Small intestine (tissue), 7 donors: ENCODE results near the gene CFAP299. TPM values are rescaled to one million over a fixed set of nuclear protein-coding genes. Genes with fewer than 3 reads are reported as not detected.
"Not testable (repeated sequence)": the region's sequence is repeated elsewhere in the genome, so short reads cannot be mapped to it uniquely, and the experiment has no call there.

Experiments
- DNase-seq, 2 donors: peaks; one replicate each; pipeline versions ENCODE4 v3.0.0 to v3.0.0-alpha.2; 2013
- FAIRE-seq: peaks from 2 replicates; lab custom pipeline; 2012; peaks lifted over from hg19 to GRCh38; lab: Jason Lieb, UNC
- H3K27ac ChIP-seq, 3 donors: one replicate each; pipeline ENCODE4 v1.5.1; 2013; ENCODE audit warnings: low read length in 2 of 3, mild to moderate bottlenecking in 2 of 3, control low read depth in 1 of 3, inconsistent platforms in 1 of 3, low read depth in 1 of 3, moderate library complexity in 1 of 3
- H3K27me3 ChIP-seq, 3 donors: one replicate each; pipeline ENCODE4 v1.6.1; 2013; ENCODE audit warnings: low read length in 3 of 3, inconsistent platforms in 1 of 3; ENCODE audit not compliant: control insufficient read depth in 3 of 3, insufficient read depth in 3 of 3
- H3K36me3 ChIP-seq, 3 donors: one replicate each; pipeline ENCODE4 v1.6.1; 2013; ENCODE audit warnings: low read length in 3 of 3, inconsistent platforms in 1 of 3, low read depth in 1 of 3, mild to moderate bottlenecking in 1 of 3, moderate library complexity in 1 of 3; ENCODE audit not compliant: control insufficient read depth in 3 of 3, insufficient read depth in 2 of 3
- H3K4me1 ChIP-seq, 3 donors: one replicate each; pipeline ENCODE4 v1.6.1; 2013; ENCODE audit warnings: low read length in 2 of 3, inconsistent platforms in 1 of 3, low read depth in 1 of 3, mild to moderate bottlenecking in 1 of 3, moderate library complexity in 1 of 3; ENCODE audit not compliant: control insufficient read depth in 3 of 3, insufficient read depth in 2 of 3
- H3K4me3 ChIP-seq, 3 donors: one replicate each; pipeline ENCODE4 v1.5.1; 2013; ENCODE audit warnings: low read length in 3 of 3, control low read depth in 1 of 3, inconsistent platforms in 1 of 3, low read depth in 1 of 3, mild to moderate bottlenecking in 1 of 3, moderate library complexity in 1 of 3
- H3K9me3 ChIP-seq, 2 donors: one replicate each; pipeline ENCODE4 v1.6.1; 2013; ENCODE audit warnings: low read depth in 1 of 2, low read length in 1 of 2; ENCODE audit not compliant: control insufficient read depth in 2 of 2, insufficient read depth in 1 of 2
- WGBS, 3 donors: extraction: QIAGEN DNeasy Blood & Tissue Kit; methylation state at CpG; one replicate each; pipeline ENCODE4 v1.1.7; 2013; 5-methylcytosine and 5-hydroxymethylcytosine counted together
- polyA plus RNA-seq, 4 donors: library from polyadenylated mRNA; stranded (reverse) in 3 of 4; unstranded in 1 of 4; fragments of 200-250 nt in 3 of 4; fragments of 120-200 nt in 1 of 4; gene quantifications; one replicate each; pipeline versions ENCODE4 v1.2.1 to v1.2.3, GENCODE V29; 2013
- donor health status: healthy with polysubstance abuse.
- donor health status: control.
- donor health status: control.
- donor health status: Bipolar disorder and iron deficiency.
- donor health status: healthy.

The CFAP299 gene
- polyA plus RNA-seq, 4 donors: not detected

DNA sequence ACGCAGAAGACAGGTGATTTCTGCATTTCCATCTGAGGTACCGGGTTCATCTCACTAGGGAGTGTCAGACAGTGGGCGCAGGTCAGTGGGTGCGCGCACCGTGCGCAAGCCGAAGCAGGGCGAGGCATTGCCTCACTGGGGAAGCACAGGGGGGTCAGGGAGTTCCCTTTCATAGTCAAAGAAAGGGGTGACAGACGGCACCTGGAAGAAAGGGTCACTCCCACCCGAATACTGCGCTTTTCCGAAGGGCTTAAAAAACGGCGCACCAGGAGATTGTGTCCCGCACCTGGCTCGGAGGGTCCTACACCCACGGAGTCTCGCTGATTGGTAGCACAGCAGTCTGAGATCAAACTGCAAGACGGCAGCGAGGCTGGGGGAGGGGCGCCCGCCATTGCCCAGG lies 352.2 kb downstream of the CFAP299 start:
- not testable (repeated sequence) for H3K9me3 ChIP-seq, FAIRE-seq, H3K36me3 ChIP-seq, H3K27ac ChIP-seq, H3K27me3 ChIP-seq, DNase-seq, H3K4me1 ChIP-seq, H3K4me3 ChIP-seq
- WGBS, 3 donors: 93 to 96% (median 94%) methylated on average over 23 of the region's 23 CpGs

DNA sequence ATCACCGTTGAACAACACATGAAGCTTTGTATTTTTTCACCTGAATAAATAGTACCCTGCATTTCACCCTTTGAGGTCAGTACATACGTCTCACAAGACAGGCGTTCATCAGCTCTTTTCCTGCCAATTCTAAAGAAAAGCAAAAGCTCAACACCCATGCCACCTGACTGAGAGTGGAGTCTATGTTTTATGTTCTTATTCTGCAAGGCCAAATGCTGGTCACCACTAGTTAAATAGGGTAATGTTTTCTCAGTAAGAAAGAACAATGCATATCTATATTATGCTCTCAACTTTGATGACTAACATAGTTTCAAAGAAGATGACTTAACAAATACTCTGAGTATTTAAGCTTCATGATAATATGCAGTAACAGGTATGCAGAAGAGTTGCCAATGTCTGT lies 358.6 kb downstream of the CFAP299 start:
- H3K36me3 ChIP-seq: no peaks in the 10 kb centered on the region
- no peak for FAIRE-seq

DNA sequence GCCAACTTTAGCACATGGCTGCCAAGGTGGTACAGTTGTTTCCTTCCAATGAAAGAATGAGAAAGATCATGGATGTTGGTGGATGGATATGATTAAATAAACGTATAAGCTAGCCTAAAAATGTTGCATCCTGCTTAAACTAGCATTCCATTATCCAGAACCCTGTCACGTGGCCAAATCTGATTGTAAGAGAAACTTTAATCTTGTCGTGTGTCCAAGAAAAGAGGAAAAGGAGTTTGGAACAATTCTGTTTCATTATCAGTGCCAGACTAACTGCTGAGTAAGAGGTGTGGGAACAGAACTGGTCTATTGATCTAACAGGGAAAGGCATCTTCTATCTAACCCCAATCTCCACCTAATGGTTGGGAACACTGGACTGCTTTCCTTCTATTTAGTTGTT lies 369.8 kb downstream of the CFAP299 start:
- Histone ChIP-seq H3K9me3 (no peaks in the 10 kb centered on the region), H3K27ac (no peak overlapping the region), H3K36me3 (no peaks in the 10 kb centered on the region), H3K27me3 (no peaks in the 10 kb centered on the region), H3K4me3 (no peak overlapping the region), H3K4me1 (no peaks in the 10 kb centered on the region)
- 23 to 30% (median 30%) methylated on average over 3 of the region's 3 CpGs for WGBS, 3 donors
- FAIRE-seq (no peak), DNase-seq (no peak)

More for the DNA sequence above, 358.6 kb downstream of the CFAP299 start:
- Histone ChIP-seq H3K27ac (no peak overlapping the region), H3K4me3 (no peak overlapping the region), H3K27me3 (no peaks in the 10 kb centered on the region), H3K4me1 (no peaks in the 10 kb centered on the region), H3K9me3 (no peaks in the 10 kb centered on the region)
- DNase-seq: no peak
- WGBS, 3 donors: 56 to 61% (median 60%) methylated on average over 3 of the region's 3 CpGs

DNA sequence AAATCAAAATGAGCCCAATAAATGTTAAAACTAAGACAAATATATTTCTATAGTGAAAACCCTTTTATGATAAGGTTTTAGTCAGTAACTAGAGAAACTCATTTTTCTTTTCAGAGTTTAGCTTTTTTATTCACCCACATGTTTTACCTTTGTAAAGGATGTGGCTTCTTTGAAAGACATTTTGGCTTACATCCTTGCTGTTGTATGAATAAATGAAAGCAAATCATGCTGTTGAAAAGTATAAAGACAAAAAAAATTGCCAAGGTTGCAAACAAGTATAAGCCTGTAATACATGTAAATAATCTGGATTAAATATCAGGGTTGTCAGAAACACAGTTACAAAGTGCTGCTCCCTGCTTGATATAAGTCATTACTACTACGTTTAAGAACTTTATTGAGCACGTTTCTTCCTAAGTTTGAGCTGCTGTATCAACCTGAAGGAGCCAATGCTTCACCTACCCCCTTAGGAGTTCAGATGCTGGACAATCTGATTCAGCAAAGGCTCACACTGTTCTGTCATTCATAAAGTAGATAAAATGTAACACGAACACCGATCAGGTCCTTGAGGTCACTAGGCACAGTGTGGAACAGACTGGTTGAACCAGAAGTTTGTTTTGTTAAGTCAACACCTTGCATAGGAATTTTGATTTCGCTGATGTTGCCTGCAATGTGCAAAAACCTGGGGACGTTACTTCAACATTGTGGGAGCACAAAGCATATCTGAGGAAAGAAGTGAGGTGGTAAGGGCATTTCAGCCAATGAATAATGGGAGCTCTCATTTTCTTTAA lies 373.7 kb downstream of the CFAP299 start:
- WGBS, 3 donors: 48 to 66% (median 58%) methylated on average over 6 of the region's 6 CpGs
- Histone ChIP-seq H3K27me3 (no peaks in the 10 kb centered on the region), H3K36me3 (no peaks in the 10 kb centered on the region), H3K4me1 (no peaks in the 10 kb centered on the region), H3K9me3 (no peaks in the 10 kb centered on the region), H3K27ac (no peak overlapping the region), H3K4me3 (no peak overlapping the region)
- DNase-seq (no peak), FAIRE-seq (no peak)

DNA sequence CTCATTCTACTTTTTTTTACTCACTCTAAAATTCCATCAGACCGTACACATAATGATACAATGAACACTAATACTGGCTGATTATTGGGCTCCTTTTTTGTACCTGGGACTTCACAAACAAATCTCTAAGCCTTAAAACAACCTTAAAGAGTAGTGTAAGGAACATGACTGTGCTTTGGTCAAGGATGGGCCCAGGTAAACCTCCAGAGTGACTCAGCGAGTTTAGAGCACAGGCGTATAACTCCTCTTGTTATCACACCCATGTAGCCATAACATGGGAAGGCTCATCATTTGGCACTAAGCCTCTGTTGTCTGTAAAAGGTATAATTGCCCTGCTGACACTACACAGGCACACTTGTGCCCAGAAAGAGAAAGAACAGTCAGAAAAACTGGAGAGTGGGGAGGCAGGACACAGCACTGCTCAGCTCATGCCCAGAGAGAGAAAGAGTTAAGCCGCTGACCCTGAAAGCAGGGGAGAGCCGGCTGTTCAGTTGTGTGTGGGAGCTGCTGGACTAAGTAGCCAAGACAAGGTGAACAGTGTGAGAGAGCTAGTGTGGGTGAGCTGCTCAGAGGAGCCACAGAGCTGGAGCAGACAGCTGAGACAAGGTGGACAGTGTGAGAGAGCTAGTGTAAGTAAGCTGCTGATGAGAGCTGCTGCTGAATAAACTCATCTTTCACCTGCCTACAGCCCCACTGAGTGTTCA lies 375.4 kb downstream of the CFAP299 start:
- Histone ChIP-seq H3K4me1 (no peaks in the 10 kb centered on the region), H3K27ac (no peak overlapping the region), H3K36me3 (no peaks in the 10 kb centered on the region), H3K9me3 (no peaks in the 10 kb centered on the region), H3K27me3 (no peaks in the 10 kb centered on the region), H3K4me3 (no peak overlapping the region)
- DNase-seq: no peak
- no peak for FAIRE-seq
- 73 to 91% (median 78%) methylated on average over 5 of the region's 5 CpGs for WGBS, 3 donors

DNA sequence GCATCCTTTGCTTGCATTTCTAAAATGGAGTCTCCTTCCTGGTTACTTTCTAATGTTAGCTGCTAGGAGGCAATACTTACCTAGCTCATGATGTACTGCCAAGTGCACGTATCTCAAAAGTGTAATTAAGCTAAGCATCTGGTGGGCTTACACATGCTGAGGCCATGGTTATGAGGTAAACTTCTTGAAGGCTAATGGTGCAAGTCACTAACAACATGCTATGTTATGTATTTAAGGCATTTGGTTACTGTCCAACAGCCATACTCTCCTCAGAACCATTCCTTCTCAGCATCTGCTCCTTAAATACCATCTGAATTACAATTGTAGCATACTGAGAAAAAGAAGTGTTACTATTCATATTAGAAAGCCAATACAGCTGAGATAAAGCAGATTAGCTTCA lies 376.4 kb downstream of the CFAP299 start:
- FAIRE-seq: no peak
- Histone ChIP-seq H3K4me1 (no peaks in the 10 kb centered on the region), H3K27ac (no peak overlapping the region), H3K36me3 (no peaks in the 10 kb centered on the region), H3K9me3 (no peaks in the 10 kb centered on the region), H3K4me3 (no peak overlapping the region), H3K27me3 (no peaks in the 10 kb centered on the region)
- DNase-seq: no peak
- 79 to 93% (median 91%) methylated on average over 1 of the region's 1 CpG for WGBS, 3 donors

DNA sequence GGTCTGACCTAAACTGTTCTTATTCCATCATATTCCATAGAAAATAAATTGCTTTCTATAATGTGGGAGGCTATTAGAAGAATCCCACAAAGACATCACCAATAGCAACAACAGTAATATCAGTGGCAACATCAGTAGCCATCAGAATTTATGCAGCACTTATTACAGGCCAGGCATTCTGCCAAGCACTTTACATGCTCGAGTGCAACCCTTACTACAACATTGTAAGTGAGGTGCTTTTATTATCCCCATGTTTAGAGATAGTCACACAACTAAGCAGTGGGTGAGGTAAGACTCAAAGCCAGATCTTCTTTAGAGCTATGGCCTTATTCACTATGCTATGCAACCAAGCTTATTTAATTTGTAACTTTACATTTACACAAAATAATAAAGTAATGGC lies 377.9 kb downstream of the CFAP299 start:
- no peaks in the 10 kb centered on the region for H3K4me1 ChIP-seq
- H3K36me3 ChIP-seq: no peaks in the 10 kb centered on the region
- FAIRE-seq (no peak), DNase-seq (no peak)
- 7 to 29% (median 19%) methylated on average over 1 of the region's 1 CpG for WGBS, 3 donors
- no peak overlapping the region for H3K27ac ChIP-seq
- H3K9me3 ChIP-seq: no peaks in the 10 kb centered on the region
- no peaks in the 10 kb centered on the region for H3K27me3 ChIP-seq
- no peak overlapping the region for H3K4me3 ChIP-seq

DNA sequence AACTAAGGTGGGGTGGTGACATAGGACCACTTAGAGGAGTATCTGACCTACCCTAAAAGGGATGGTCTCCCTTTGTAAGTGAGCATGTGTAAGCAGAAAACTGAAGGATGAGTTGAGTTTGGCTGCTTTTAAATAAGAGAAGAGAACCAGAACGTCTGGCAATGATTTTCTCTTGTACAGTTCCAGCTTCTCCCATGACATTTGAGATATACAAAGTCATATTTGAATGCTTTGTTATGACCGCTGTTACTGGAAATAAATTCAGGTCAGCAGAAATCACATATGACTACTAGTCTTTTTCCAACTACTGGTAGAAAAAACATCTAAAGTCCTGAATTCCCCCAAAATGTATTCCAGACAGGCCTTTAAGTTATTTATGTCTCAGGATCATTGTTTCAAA lies 381.7 kb downstream of the CFAP299 start:
- FAIRE-seq (no peak), DNase-seq (no peak)
- H3K36me3 ChIP-seq: no peaks in the 10 kb centered on the region
- no peak overlapping the region for H3K4me3 ChIP-seq
- 61 to 73% (median 69%) methylated on average over 2 of the region's 2 CpGs for WGBS, 3 donors
- no peaks in the 10 kb centered on the region for H3K4me1 ChIP-seq
- H3K27ac ChIP-seq: no peak overlapping the region
- peaks cover 0 to 9% of the 10 kb centered on the region in 2 donors for H3K9me3 ChIP-seq
- no peaks in the 10 kb centered on the region for H3K27me3 ChIP-seq
